ENCODE data around the gene OR5B21.

DNA sequence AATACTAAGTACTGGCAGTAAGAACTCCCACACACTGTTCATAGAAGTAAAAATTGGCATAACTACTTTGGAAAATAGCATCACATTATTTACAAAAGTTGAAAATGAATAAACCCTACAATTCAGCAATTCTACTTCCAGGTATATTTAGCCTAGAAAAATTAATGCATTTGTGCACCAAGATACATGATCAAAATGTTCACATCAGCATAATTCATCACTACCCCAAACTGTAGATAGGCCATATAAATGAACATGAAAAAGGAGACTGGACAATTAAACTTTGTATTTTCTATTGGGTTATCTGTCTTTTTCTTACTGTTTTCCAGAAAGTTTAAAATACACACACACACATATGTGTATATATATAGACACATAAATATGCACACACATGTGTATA, 5.9 kb downstream of the OR5B21 start:
- TF ChIP-seq, protein P1, sequence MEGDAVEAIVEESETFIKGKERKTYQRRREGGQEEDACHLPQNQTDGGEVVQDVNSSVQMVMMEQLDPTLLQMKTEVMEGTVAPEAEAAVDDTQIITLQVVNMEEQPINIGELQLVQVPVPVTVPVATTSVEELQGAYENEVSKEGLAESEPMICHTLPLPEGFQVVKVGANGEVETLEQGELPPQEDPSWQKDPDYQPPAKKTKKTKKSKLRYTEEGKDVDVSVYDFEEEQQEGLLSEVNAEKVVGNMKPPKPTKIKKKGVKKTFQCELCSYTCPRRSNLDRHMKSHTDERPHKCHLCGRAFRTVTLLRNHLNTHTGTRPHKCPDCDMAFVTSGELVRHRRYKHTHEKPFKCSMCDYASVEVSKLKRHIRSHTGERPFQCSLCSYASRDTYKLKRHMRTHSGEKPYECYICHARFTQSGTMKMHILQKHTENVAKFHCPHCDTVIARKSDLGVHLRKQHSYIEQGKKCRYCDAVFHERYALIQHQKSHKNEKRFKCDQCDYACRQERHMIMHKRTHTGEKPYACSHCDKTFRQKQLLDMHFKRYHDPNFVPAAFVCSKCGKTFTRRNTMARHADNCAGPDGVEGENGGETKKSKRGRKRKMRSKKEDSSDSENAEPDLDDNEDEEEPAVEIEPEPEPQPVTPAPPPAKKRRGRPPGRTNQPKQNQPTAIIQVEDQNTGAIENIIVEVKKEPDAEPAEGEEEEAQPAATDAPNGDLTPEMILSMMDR (IDR thresholded peaks at IDR 0.05; ENCODE audit: low read depth, low read length) = no peak
- TF ChIP-seq POLR2A (IDR thresholded peaks at IDR 0.05; ENCODE audit: extremely low read depth, insufficient read length) = no peak

Measured in NB4 (cell line).